ENCODE results near the gene KHDRBS1. TPM values are rescaled to one million over a fixed set of nuclear protein-coding genes. Genes with fewer than 3 reads are reported as not detected.

The KHDRBS1 gene
- total and polyA plus RNA-seq, 2 of the 13 experiments (the other 11 are each of a cell fraction or from before 2014, with no cell fraction given) = 25.1 to 39.0 TPM

GRCh38 chr1:31981456-31981839 lies 32.2 kb upstream of the KHDRBS1 start (continued):
- TF ChIP-seq PRDM10 (CRISPR knock-in tag; IDR thresholded peaks at IDR 0.05; ENCODE audit: low read depth) (no peak), ZNF570 (CRISPR knock-in tag; IDR thresholded peaks at IDR 0.05; ENCODE audit: borderline replicate concordance) (no peak), SSRP1 (CRISPR knock-in tag; IDR thresholded peaks at IDR 0.05) (no peak), ZNF619 (CRISPR knock-in tag; IDR thresholded peaks at IDR 0.05) (no peak), ZSCAN5A (CRISPR knock-in tag; IDR thresholded peaks at IDR 0.05; ENCODE audit: borderline replicate concordance) (no peak), NR0B2 (CRISPR knock-in tag; IDR thresholded peaks at IDR 0.05) (no peak), ZNF430 (CRISPR knock-in tag; IDR thresholded peaks at IDR 0.05) (no peak), ZNF10 (CRISPR knock-in tag; IDR thresholded peaks at IDR 0.05; ENCODE audit: borderline replicate concordance, low read depth) (no peak), HNRNPLL (IDR thresholded peaks at IDR 0.05; ENCODE audit: low read depth, low read length, poor library complexity, severe bottlenecking) (no peak), ZNF780A (CRISPR knock-in tag; IDR thresholded peaks at IDR 0.05) (no peak)
- TF ChIP-seq, protein P1, sequence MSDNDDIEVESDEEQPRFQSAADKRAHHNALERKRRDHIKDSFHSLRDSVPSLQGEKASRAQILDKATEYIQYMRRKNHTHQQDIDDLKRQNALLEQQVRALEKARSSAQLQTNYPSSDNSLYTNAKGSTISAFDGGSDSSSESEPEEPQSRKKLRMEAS (IDR thresholded peaks at IDR 0.05) = no peak
- TF ChIP-seq, protein P2, sequence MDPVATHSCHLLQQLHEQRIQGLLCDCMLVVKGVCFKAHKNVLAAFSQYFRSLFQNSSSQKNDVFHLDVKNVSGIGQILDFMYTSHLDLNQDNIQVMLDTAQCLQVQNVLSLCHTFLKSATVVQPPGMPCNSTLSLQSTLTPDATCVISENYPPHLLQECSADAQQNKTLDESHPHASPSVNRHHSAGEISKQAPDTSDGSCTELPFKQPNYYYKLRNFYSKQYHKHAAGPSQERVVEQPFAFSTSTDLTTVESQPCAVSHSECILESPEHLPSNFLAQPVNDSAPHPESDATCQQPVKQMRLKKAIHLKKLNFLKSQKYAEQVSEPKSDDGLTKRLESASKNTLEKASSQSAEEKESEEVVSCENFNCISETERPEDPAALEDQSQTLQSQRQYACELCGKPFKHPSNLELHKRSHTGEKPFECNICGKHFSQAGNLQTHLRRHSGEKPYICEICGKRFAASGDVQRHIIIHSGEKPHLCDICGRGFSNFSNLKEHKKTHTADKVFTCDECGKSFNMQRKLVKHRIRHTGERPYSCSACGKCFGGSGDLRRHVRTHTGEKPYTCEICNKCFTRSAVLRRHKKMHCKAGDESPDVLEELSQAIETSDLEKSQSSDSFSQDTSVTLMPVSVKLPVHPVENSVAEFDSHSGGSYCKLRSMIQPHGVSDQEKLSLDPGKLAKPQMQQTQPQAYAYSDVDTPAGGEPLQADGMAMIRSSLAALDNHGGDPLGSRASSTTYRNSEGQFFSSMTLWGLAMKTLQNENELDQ (CRISPR knock-in tag; IDR thresholded peaks at IDR 0.05; ENCODE audit: borderline replicate concordance) = no peak
